ENCODE results near the gene SAP130.

SAP130 gene

GRCh38 chr2:128024816-128025215, 3.0 kb downstream of the SAP130 start:
- DNase-seq = no peak

GRCh38 chr2:128017561-128017960, 10.3 kb downstream of the SAP130 start:
- no peak for DNase-seq

- no peak for DNase-seq
Observed at GRCh38 chr2:128016620-128017019, 11.2 kb downstream of the SAP130 start.

- DNase-seq = no peak
Observed at GRCh38 chr2:128012698-128013097, 15.2 kb downstream of the SAP130 start.

GRCh38 chr2:128008074-128008672, 19.7 kb downstream of the SAP130 start:
- no peak for DNase-seq

- DNase-seq = no peak
Observed at GRCh38 chr2:128004509-128004908, 23.4 kb downstream of the SAP130 start.

GRCh38 chr2:128003463-128003862, 24.4 kb downstream of the SAP130 start:
- DNase-seq = no peak

- no peak for DNase-seq
Observed at GRCh38 chr2:127996160-127996559, 31.7 kb downstream of the SAP130 start.

GRCh38 chr2:127995725-127996124, 32.1 kb downstream of the SAP130 start:
- DNase-seq = no peak

- no peak for DNase-seq
Observed at GRCh38 chr2:127993659-127994058, 34.2 kb downstream of the SAP130 start.

GRCh38 chr2:127991742-127992141, 36.1 kb downstream of the SAP130 start:
- DNase-seq = no peak

- no peak for DNase-seq
Observed at GRCh38 chr2:127986548-127987079, 41.2 kb downstream of the SAP130 start.

GRCh38 chr2:127985735-127986134, 42.1 kb downstream of the SAP130 start:
- DNase-seq = no peak

GRCh38 chr2:127985026-127985734, 42.7 kb downstream of the SAP130 start:
- DNase-seq = no peak

GRCh38 chr2:127984551-127984950, 43.3 kb downstream of the SAP130 start:
- DNase-seq = no peak

- DNase-seq = no peak
Observed at GRCh38 chr2:127969446-127969845, 58.4 kb downstream of the SAP130 start.

GRCh38 chr2:127968610-127969339, 59.1 kb downstream of the SAP130 start:
- DNase-seq = no peak

- no peak for DNase-seq
Observed at GRCh38 chr2:127961729-127962128, 66.1 kb downstream of the SAP130 start.

GRCh38 chr2:127957240-127957639, 70.6 kb downstream of the SAP130 start:
- DNase-seq = no peak

- no peak for DNase-seq
Observed at GRCh38 chr2:127954857-127955256, 73.0 kb downstream of the SAP130 start.

- no peak for DNase-seq
Observed at GRCh38 chr2:127953849-127954248, 74.0 kb downstream of the SAP130 start.

GRCh38 chr2:127953128-127953718, 74.6 kb downstream of the SAP130 start:
- DNase-seq = no peak

GRCh38 chr2:127951026-127951425, 76.8 kb downstream of the SAP130 start:
- no peak for DNase-seq
